ENCODE measurements around the gene COL19A1.

COL19A1 gene

GRCh38 chr6:70135219-70136160 is 269.1 kb downstream of the COL19A1 start:
- DNase-seq, result no peak

- no peak for DNase-seq
Measured at GRCh38 chr6:70136996-70137395, 270.6 kb downstream of the COL19A1 start.

GRCh38 chr6:70140496-70140895 is 274.1 kb downstream of the COL19A1 start:
- no peak for DNase-seq

- DNase-seq, result no peak
Measured at GRCh38 chr6:70142034-70142433, 275.7 kb downstream of the COL19A1 start.

GRCh38 chr6:70145178-70145577 is 278.8 kb downstream of the COL19A1 start:
- DNase-seq, result no peak

GRCh38 chr6:70149209-70149788 is 282.9 kb downstream of the COL19A1 start:
- DNase-seq, result no peak

GRCh38 chr6:70150521-70150920 is 284.2 kb downstream of the COL19A1 start:
- DNase-seq, result no peak

GRCh38 chr6:70151616-70152015 is 285.3 kb downstream of the COL19A1 start:
- DNase-seq, result no peak

GRCh38 chr6:70152786-70153185 is 286.4 kb downstream of the COL19A1 start:
- DNase-seq, result no peak

- no peak for DNase-seq
Measured at GRCh38 chr6:70157086-70157485, 290.7 kb downstream of the COL19A1 start.

- no peak for DNase-seq
Measured at GRCh38 chr6:70160276-70160675, 293.9 kb downstream of the COL19A1 start.

- DNase-seq, result no peak
Measured at GRCh38 chr6:70162972-70163371, 296.6 kb downstream of the COL19A1 start.

GRCh38 chr6:70163795-70164194 is 297.4 kb downstream of the COL19A1 start:
- DNase-seq, result no peak

GRCh38 chr6:70164556-70164955 is 298.2 kb downstream of the COL19A1 start:
- DNase-seq, result no peak

- no peak for DNase-seq
Measured at GRCh38 chr6:70166088-70166958, 300.0 kb downstream of the COL19A1 start.

GRCh38 chr6:70168681-70169377 is 302.5 kb downstream of the COL19A1 start:
- DNase-seq, result no peak

- DNase-seq, result no peak
Measured at GRCh38 chr6:70171236-70171635, 304.9 kb downstream of the COL19A1 start.

GRCh38 chr6:70172252-70172651 is 305.9 kb downstream of the COL19A1 start:
- no peak for DNase-seq

- DNase-seq, result no peak
Measured at GRCh38 chr6:70175770-70176169, 309.4 kb downstream of the COL19A1 start.

GRCh38 chr6:70176842-70177550 is 310.6 kb downstream of the COL19A1 start:
- DNase-seq, result no peak

GRCh38 chr6:70180183-70180900 is 314.0 kb downstream of the COL19A1 start:
- DNase-seq, result no peak
